Activated T-cell treated with anti-CD3 and anti-CD28 coated beads for 24 hours (primary cell): ENCODE measurements around the gene SACM1L.

Source experiments
- DNase-seq: peaks from one replicate; pipeline ENCODE4 v3.0.0-alpha.2; 2020; ENCODE audit warnings: low read depth

Gene SACM1L

GRCh38 chr3:45688882-45689786 lies at the start of gene SACM1L:
Gene SACM1L (plus strand): TSS chr3:45689396. CDS start chr3:45689466, 70 bp downstream.
- DNase-seq: peak; percentile 95

GRCh38 chr3:45640091-45640507 lies 49.1 kb upstream of the SACM1L start:
- no peak for DNase-seq

GRCh38 chr3:45640724-45641361 lies 48.4 kb upstream of the SACM1L start:
- no peak for DNase-seq

- no peak for DNase-seq
Measured at GRCh38 chr3:45641756-45642155, 47.4 kb upstream of the SACM1L start.

GRCh38 chr3:45642731-45643152 lies 46.5 kb upstream of the SACM1L start:
- no peak for DNase-seq

- no peak for DNase-seq
Measured at GRCh38 chr3:45644063-45644790, 45.0 kb upstream of the SACM1L start.

GRCh38 chr3:45644791-45645201 lies 44.4 kb upstream of the SACM1L start:
- DNase-seq: no peak

GRCh38 chr3:45646051-45646585 lies 43.1 kb upstream of the SACM1L start:
- DNase-seq: no peak

- DNase-seq: no peak
Measured at GRCh38 chr3:45647148-45647619, 42.0 kb upstream of the SACM1L start.

- DNase-seq: no peak
Measured at GRCh38 chr3:45653205-45653604, 36.0 kb upstream of the SACM1L start.

GRCh38 chr3:45654397-45654944 lies 34.7 kb upstream of the SACM1L start:
- DNase-seq: no peak

GRCh38 chr3:45655906-45656305 lies 33.3 kb upstream of the SACM1L start:
- no peak for DNase-seq

GRCh38 chr3:45656575-45657363 lies 32.4 kb upstream of the SACM1L start:
- peak; percentile 80 for DNase-seq

- no peak for DNase-seq
Measured at GRCh38 chr3:45657853-45658252, 31.3 kb upstream of the SACM1L start.

- DNase-seq: peak; percentile 20
Measured at GRCh38 chr3:45659661-45660566, 29.3 kb upstream of the SACM1L start.

GRCh38 chr3:45660567-45660901 lies 28.7 kb upstream of the SACM1L start:
- no peak for DNase-seq

GRCh38 chr3:45664578-45664977 lies 24.6 kb upstream of the SACM1L start:
- DNase-seq: peak; percentile 70

GRCh38 chr3:45665101-45665572 lies 24.1 kb upstream of the SACM1L start:
- peak; percentile 34 for DNase-seq

- no peak for DNase-seq
Measured at GRCh38 chr3:45666757-45667431, 22.3 kb upstream of the SACM1L start.
